ENCODE results near the gene FHIT. TPM values are rescaled to one million over a fixed set of nuclear protein-coding genes. Genes with fewer than 3 reads are reported as not detected.

FHIT gene
- total and polyA plus RNA-seq, 2 of the 4 experiments (the other 2 are of a cell fraction), result 0.07 TPM; not detected in 1

- H3K23ac ChIP-seq (ENCODE audit: low read depth, low read length), result no peak overlapping the region
- H4K20me1 ChIP-seq (ENCODE audit: insufficient read depth, low read length), result no peaks in the 10 kb centered on the region
- no peak overlapping the region for H4K8ac ChIP-seq (ENCODE audit: low read depth in 2 of 2, low read length in 2 of 2)
- H4K5ac ChIP-seq (ENCODE audit: low read depth, low read length), result no peak overlapping the region
- dilution Hi-C loops (cut with HindIII; ENCODE audit: low sequenced_read_pairs, unreplicated experiment), result no loop called here
- no TSS peak for BruUV-seq (replicated peaks)
- H2AFZ ChIP-seq (replicated peaks; ENCODE audit: low read length, poor library complexity), result no peak overlapping the region
- H2AK5ac ChIP-seq (ENCODE audit: low read depth, low read length), result no peak overlapping the region
- no peak overlapping the region for H3K4me3 ChIP-seq (ENCODE audit: insufficient read depth, low read depth, low read length)
- in situ Hi-C loops (cut with MboI; ENCODE audit: low sequenced_read_pairs), result no loop called here
- ChIA-PET POLR2A (ENCODE audit: unreplicated experiment) (no interaction called here), CTCF (no interaction called here)
- no peaks in the 10 kb centered on the region for H3K27me3 ChIP-seq (ENCODE audit: control insufficient read depth, insufficient read depth, low read length)
- H2AK9ac ChIP-seq (replicated peaks; ENCODE audit: low read depth, low read length, poor library complexity), result no peak overlapping the region
- no peak overlapping the region for H3K14ac ChIP-seq (replicated peaks; ENCODE audit: low read depth, low read length)
- no peak overlapping the region for H3K9ac ChIP-seq (ENCODE audit: low read depth, low read length)
- no peaks in the 10 kb centered on the region for H3K79me1 ChIP-seq (ENCODE audit: low read depth in 1 of 2, low read length in 2 of 2)
- no peaks in the 10 kb centered on the region for H3K9me1 ChIP-seq (ENCODE audit: insufficient read depth, low read length)
- ATAC-seq (ENCODE audit: low read depth) (no peak), DNase-seq (no peak)
- WGBS, 2 experiments (ENCODE audit: extremely low coverage in 2 of 2, insufficient read length in 1 of 2), result no CpG with 5 or more reads among the region's 5 CpGs
- no peak overlapping the region for H4K91ac ChIP-seq (ENCODE audit: insufficient read depth, low read depth, low read length)
- no peak overlapping the region for H2BK20ac ChIP-seq (ENCODE audit: low read depth, low read length)
- TF ChIP-seq ELK1 (IDR thresholded peaks at IDR 0.05; ENCODE audit: borderline replicate concordance, low read depth, low read length) (no peak), MAZ (IDR thresholded peaks at IDR 0.05; ENCODE audit: borderline replicate concordance, low read depth, low read length) (no peak), NFE2L2 (IDR thresholded peaks at IDR 0.05; ENCODE audit: low read depth, low read length) (no peak), MAFK (IDR thresholded peaks at IDR 0.05; ENCODE audit: low read depth, low read length) (no peak), POLR2A (IDR thresholded peaks at IDR 0.05; ENCODE audit: low read depth, low read length) (no peak), RFX5 (IDR thresholded peaks at IDR 0.05; ENCODE audit: low read depth, low read length) (no peak), BHLHE40 (IDR thresholded peaks at IDR 0.05; ENCODE audit: low read depth, low read length) (no peak), SMC3 (IDR thresholded peaks at IDR 0.05; ENCODE audit: low read depth, low read length) (no peak), RCOR1 (IDR thresholded peaks at IDR 0.05; ENCODE audit: insufficient replicate concordance, low read length) (no peak), CTCF (conservative IDR thresholded peaks at IDR 0.05; ENCODE audit: low read depth, low read length) (no peak)
- H3K4ac ChIP-seq (ENCODE audit: low read depth, low read length), result no peak overlapping the region
- H3K4me2 ChIP-seq (ENCODE audit: low read depth, low read length), result no peak overlapping the region
- no peak overlapping the region for H2BK5ac ChIP-seq (ENCODE audit: low read depth, low read length, poor library complexity, severe bottlenecking)
- no peak overlapping the region for H3K56ac ChIP-seq (ENCODE audit: extremely low read depth, insufficient read depth, low read length)
- no peak overlapping the region for H3K18ac ChIP-seq (ENCODE audit: low read depth, low read length)
- H2BK15ac ChIP-seq (ENCODE audit: low read depth, low read length), result no peak overlapping the region
- H3K27ac ChIP-seq (ENCODE audit: insufficient read depth, low read length), result no peak overlapping the region
- H3K36me3 ChIP-seq (ENCODE audit: control insufficient read depth, insufficient read depth, low read length), result no peaks in the 10 kb centered on the region
- intact Hi-C loops (cut with micrococcal nuclease), result no loop called here
- H3K4me1 ChIP-seq (ENCODE audit: control insufficient read depth, insufficient read depth, low read length), result no peaks in the 10 kb centered on the region
- no peak overlapping the region for H2BK120ac ChIP-seq (ENCODE audit: low read depth, low read length)
- peaks cover 2% of the 10 kb centered on the region; the same call in 1 of the 2 replicates for H3K9me3 ChIP-seq (ENCODE audit: control insufficient read depth, insufficient read depth, low read length)
Measured at GRCh38 chr3:61136191-61136590, 115.1 kb downstream of the FHIT start.
